Measurements from ENCODE around the gene DNAH1.

DNAH1 gene

GRCh38 chr3:52443791-52444687 is 127.9 kb downstream of the DNAH1 start:
- Mint-ChIP-seq H3K4me1 (peaks cover 13% of the 10 kb centered on the region), H3K9me3 (no peaks in the 10 kb centered on the region), H3K4me3 (no peak overlapping the region), H3K27ac (no peak overlapping the region), H3K27me3 (peaks cover 13% of the 10 kb centered on the region), H3K36me3 (no peaks in the 10 kb centered on the region)
- CTCF ChIA-PET, result interaction anchor here (0.9 to 6.6 kb wide), 5 partner anchors 10 to 219 kb away, joined by 3 to 69 read pairs (median 5); partner anchors contain the start of genes TLR9 and TNNC1
- DNase-seq, result no peak

- peak; percentile 89 for DNase-seq
- H3K9me3 Mint-ChIP-seq, result no peaks in the 10 kb centered on the region
- no peak within 1 kb of the TSS for H3K27ac Mint-ChIP-seq
- CTCF ChIA-PET, result interaction anchor here (0.7 to 6.6 kb wide), 15 partner anchors 9 to 388 kb away, joined by 3 to 69 read pairs (median 6); partner anchors contain the start of genes NISCH, TLR9 and TNNC1
- H3K4me1 Mint-ChIP-seq, result peaks cover 13% of the 10 kb centered on the region
- peaks cover 8% of the 10 kb centered on the region for H3K27me3 Mint-ChIP-seq
- H3K4me3 Mint-ChIP-seq, result no peak within 1 kb of the TSS
- no peaks in the 10 kb centered on the region for H3K36me3 Mint-ChIP-seq
Measured at GRCh38 chr3:52444860-52445793, 129.0 kb downstream of the DNAH1 start, which contains the start of gene SEMA3G. SEMA3G (minus strand) TSS chr3:52445103; CDS start chr3:52445027, 76 bp downstream.

GRCh38 chr3:52446042-52446441 is 129.9 kb downstream of the DNAH1 start:
- DNase-seq, result no peak
- Mint-ChIP-seq H3K4me3 (no peak overlapping the region), H3K4me1 (peaks cover 13% of the 10 kb centered on the region), H3K36me3 (no peaks in the 10 kb centered on the region), H3K27me3 (peaks cover 8% of the 10 kb centered on the region), H3K27ac (no peak overlapping the region), H3K9me3 (no peaks in the 10 kb centered on the region)
- CTCF ChIA-PET, result interaction anchor here (0.9 to 6.6 kb wide), 18 partner anchors 8 to 389 kb away, joined by 3 to 69 read pairs (median 6); partner anchors contain the start of genes NISCH and TNNC1

GRCh38 chr3:52446631-52447511 is 130.8 kb downstream of the DNAH1 start:
- peak overlapping the region; percentile 3 for H3K27ac Mint-ChIP-seq
- H3K27me3 Mint-ChIP-seq, result peaks cover 8% of the 10 kb centered on the region
- H3K4me1 Mint-ChIP-seq, result peaks cover 13% of the 10 kb centered on the region
- H3K36me3 Mint-ChIP-seq, result no peaks in the 10 kb centered on the region
- H3K4me3 Mint-ChIP-seq, result no peak overlapping the region
- peak; percentile 82 for DNase-seq
- CTCF ChIA-PET, result interaction anchor here (0.9 to 6.6 kb wide), 21 partner anchors 10 to 245 kb away, joined by 3 to 69 read pairs (median 6); partner anchors contain the start of gene NISCH
- H3K9me3 Mint-ChIP-seq, result no peaks in the 10 kb centered on the region

GRCh38 chr3:52447512-52448355 is 131.6 kb downstream of the DNAH1 start:
- DNase-seq, result no peak
- H3K27ac Mint-ChIP-seq, result no peak overlapping the region
- no peaks in the 10 kb centered on the region for H3K36me3 Mint-ChIP-seq
- H3K27me3 Mint-ChIP-seq, result peaks cover 8% of the 10 kb centered on the region
- peaks cover 13% of the 10 kb centered on the region for H3K4me1 Mint-ChIP-seq
- no peak overlapping the region for H3K4me3 Mint-ChIP-seq
- H3K9me3 Mint-ChIP-seq, result no peaks in the 10 kb centered on the region
- CTCF ChIA-PET, result interaction anchor here (0.7 to 6.6 kb wide), 17 partner anchors 9 to 228 kb away, joined by 3 to 69 read pairs (median 5); partner anchors contain the start of gene NISCH

All from activated naive CD4-positive, alpha-beta T cell treated with anti-CD3 and anti-CD28 coated beads, Interleukin-2, amount 10 ng/mL, durations not matched to agents 7 days and 5 days (primary cell).